PFSK-1 (cell line): Measurements from ENCODE around the gene GPBAR1.

ENCODE experiments used
- FOXP2 ChIP-seq: optimal IDR thresholded peaks from 2 replicates; pipeline ENCODE3; 2011; ENCODE audit warnings: borderline replicate concordance, control low read depth, inconsistent platforms; ENCODE audit not compliant: insufficient read depth; ENCODE audit errors: extremely low read length, extremely low read depth
- POLR2AphosphoS5 ChIP-seq: IDR thresholded peaks from 2 replicates; pipeline ENCODE4 v1.6.1; 2012; ENCODE audit warnings: low read depth, mild to moderate bottlenecking, control low read depth, low read length, moderate library complexity
- REST ChIP-seq, 2 experiments: IDR thresholded peaks; 2 replicates each; pipeline versions ENCODE4 v1.6.1 to v1.8.0; 2011 to 2012; ENCODE audit warnings: low read depth in 2 of 2, low read length in 2 of 2, control low read depth in 1 of 2, inconsistent platforms in 1 of 2, mild to moderate bottlenecking in 1 of 2, moderate library complexity in 1 of 2; ENCODE audit not compliant: insufficient read depth in 1 of 2
- SIN3A ChIP-seq: IDR thresholded peaks from 2 replicates; pipeline ENCODE4 v1.6.1; 2012; ENCODE audit warnings: mild to moderate bottlenecking, low read length, moderate library complexity, borderline replicate concordance; ENCODE audit not compliant: insufficient read depth
- TAF1 ChIP-seq: IDR thresholded peaks from 2 replicates; pipeline ENCODE4 v1.6.1; 2012; ENCODE audit warnings: low read length, control low read depth, borderline replicate concordance; ENCODE audit not compliant: insufficient read depth

Gene GPBAR1

GRCh38 chr2:218217360-218218267 is 43.2 kb upstream of the GPBAR1 start:
- TF ChIP-seq FOXP2 (no peak), REST (IDR thresholded peaks at IDR 0.05; ENCODE audit: insufficient read depth in 1 of 2, low read depth in 2 of 2, low read length in 2 of 2) (no peak), TAF1 (no peak), POLR2AphosphoS5 (no peak; the same call in 1 of the 2 replicates)

GRCh38 chr2:218218268-218219185 is 42.3 kb upstream of the GPBAR1 start:
- TF ChIP-seq SIN3A (no peak), REST (IDR thresholded peaks at IDR 0.05; ENCODE audit: insufficient read depth in 1 of 2, low read depth in 2 of 2, low read length in 2 of 2) (no peak), POLR2AphosphoS5 (no peak), TAF1 (no peak), FOXP2 (no peak)

GRCh38 chr2:218219934-218220333 is 40.9 kb upstream of the GPBAR1 start:
- TF ChIP-seq POLR2AphosphoS5 (no peak), REST (IDR thresholded peaks at IDR 0.05; ENCODE audit: insufficient read depth in 1 of 2, low read depth in 2 of 2, low read length in 2 of 2) (no peak), SIN3A (no peak), TAF1 (no peak), FOXP2 (no peak)

- TF ChIP-seq FOXP2 (no peak), TAF1 (no peak), POLR2AphosphoS5 (no peak), REST (IDR thresholded peaks at IDR 0.05; ENCODE audit: insufficient read depth in 1 of 2, low read depth in 2 of 2, low read length in 2 of 2) (no peak), SIN3A (no peak)
Observed at GRCh38 chr2:218221000-218221399, 39.8 kb upstream of the GPBAR1 start.
